Hepatocyte (in vitro differentiated cells): Measurements from ENCODE around the gene AMBP.

Experiments used
- EZH2 ChIP-seq: fragments of 200-600 bp; sonication (generic); IDR thresholded peaks from 2 replicates; pipeline ENCODE4 v1.6.1; 2016; ENCODE audit warnings: antibody characterized with exemption, mild to moderate bottlenecking, borderline replicate concordance
- EZH2phosphoT487 ChIP-seq: fragments of 200-600 bp; sonication (generic); IDR thresholded peaks from one replicate; pipeline ENCODE4 v1.6.1; 2018; ENCODE audit warnings: antibody characterized with exemption, mild to moderate bottlenecking, low read depth, moderate library complexity; ENCODE audit not compliant: unreplicated experiment, severe bottlenecking
- TF ChIP-seq, protein P1 (sequence below): fragments of 200-600 bp; sonication (generic); IDR thresholded peaks from 2 replicates; pipeline ENCODE4 v1.5.1; 2016; ENCODE audit warnings: antibody characterized with exemption, mild to moderate bottlenecking; ENCODE audit not compliant: poor library complexity

DNA sequence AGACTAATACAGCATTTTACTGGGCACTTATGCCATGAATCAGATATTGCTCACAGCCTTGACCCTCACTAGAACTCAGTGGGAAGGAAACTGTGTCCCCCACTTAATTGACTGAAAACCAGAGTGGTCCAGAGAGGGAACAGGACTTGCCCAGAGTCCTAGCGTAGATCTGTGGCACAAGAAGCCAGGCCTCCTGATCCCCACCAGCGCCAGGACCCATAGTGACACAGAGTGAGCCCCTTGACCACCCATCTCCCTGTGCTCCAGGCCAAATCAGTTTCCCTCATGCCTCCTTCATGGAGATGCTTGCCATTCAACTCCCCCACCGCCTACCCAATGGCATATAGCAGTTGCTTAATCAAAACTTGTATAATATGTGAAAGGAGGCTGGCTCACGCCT lies 12.7 kb upstream of the AMBP start:
- TF ChIP-seq, protein P1, sequence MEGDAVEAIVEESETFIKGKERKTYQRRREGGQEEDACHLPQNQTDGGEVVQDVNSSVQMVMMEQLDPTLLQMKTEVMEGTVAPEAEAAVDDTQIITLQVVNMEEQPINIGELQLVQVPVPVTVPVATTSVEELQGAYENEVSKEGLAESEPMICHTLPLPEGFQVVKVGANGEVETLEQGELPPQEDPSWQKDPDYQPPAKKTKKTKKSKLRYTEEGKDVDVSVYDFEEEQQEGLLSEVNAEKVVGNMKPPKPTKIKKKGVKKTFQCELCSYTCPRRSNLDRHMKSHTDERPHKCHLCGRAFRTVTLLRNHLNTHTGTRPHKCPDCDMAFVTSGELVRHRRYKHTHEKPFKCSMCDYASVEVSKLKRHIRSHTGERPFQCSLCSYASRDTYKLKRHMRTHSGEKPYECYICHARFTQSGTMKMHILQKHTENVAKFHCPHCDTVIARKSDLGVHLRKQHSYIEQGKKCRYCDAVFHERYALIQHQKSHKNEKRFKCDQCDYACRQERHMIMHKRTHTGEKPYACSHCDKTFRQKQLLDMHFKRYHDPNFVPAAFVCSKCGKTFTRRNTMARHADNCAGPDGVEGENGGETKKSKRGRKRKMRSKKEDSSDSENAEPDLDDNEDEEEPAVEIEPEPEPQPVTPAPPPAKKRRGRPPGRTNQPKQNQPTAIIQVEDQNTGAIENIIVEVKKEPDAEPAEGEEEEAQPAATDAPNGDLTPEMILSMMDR, result no peak
- no peak for TF ChIP-seq EZH2
- no peak for TF ChIP-seq EZH2phosphoT487
